ENCODE results near the gene SYDE2. TPM values are rescaled to one million over a fixed set of nuclear protein-coding genes. Genes with fewer than 3 reads are reported as not detected.
A peak's percentile ranks its signal among the peaks of the same experiment; 100 is the strongest.
"Not testable (repeated sequence)": the region's sequence is repeated elsewhere in the genome, so short reads cannot be mapped to it uniquely, and the experiment has no call there.

The SYDE2 gene
- total RNA-seq, 1 experiment from 2014 or later, result 19.9 TPM

DNA sequence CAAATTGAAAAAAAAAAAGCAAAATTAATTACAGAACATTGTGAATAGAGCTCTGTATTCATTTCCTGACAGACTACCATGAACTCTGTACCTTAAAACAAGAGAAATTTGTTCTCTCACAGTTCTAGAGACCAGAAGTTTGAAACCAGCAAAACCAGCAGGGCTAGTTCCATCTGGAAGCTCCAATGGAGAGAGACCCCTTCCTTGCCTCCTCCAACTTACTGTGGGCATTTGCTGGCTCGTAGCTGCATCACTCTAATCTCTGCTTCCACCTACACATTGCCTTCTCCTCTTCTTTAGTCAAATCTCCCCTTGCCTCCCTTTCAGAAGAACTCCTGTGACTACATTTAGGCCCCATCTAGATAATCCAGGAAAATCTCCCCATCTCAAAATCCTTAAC, 56.5 kb downstream of the SYDE2 start:
- peaks cover 31% of the 10 kb centered on the region for H3K4me1 Mint-ChIP-seq (ENCODE audit: low read depth, unreplicated experiment)
- no TSS peak for BruUV-seq (replicated peaks)

GRCh38 chr1:85142753-85143152, 58.1 kb downstream of the SYDE2 start:
- POLR2A ChIA-PET, result no interaction called here

More for the DNA sequence above, 56.5 kb downstream of the SYDE2 start:
- intact Hi-C loops (cut with micrococcal nuclease; ENCODE audit: unreplicated experiment), result loop anchor here (1.0 kb wide), 1 partner anchor 9 kb away; no protein-coding TSS in a partner anchor
- no peak for TF ChIP-seq CTCF (IDR thresholded peaks at IDR 0.05; ENCODE audit: insufficient read depth in 1 of 2, low read depth in 1 of 2, low read length in 1 of 2, severe bottlenecking in 1 of 2, unreplicated experiment in 1 of 2)
- H3K9me3 ChIP-seq, result no peaks in the 10 kb centered on the region
- Mint-ChIP-seq H3K36me3 (ENCODE audit: insufficient read depth, unreplicated experiment) (peaks cover 18% of the 10 kb centered on the region), H3K27me3 (ENCODE audit: insufficient read depth, unreplicated experiment) (no peaks in the 10 kb centered on the region), H3K4me3 (ENCODE audit: unreplicated experiment) (no peak overlapping the region), H3K9me3 (ENCODE audit: unreplicated experiment) (no peaks in the 10 kb centered on the region), H3K27ac (ENCODE audit: unreplicated experiment) (peak overlapping the region; percentile 67)
- no peak overlapping the region for H3K4me3 ChIP-seq (ENCODE audit: low read depth, low read length)
- no peaks in the 10 kb centered on the region for H3K27me3 ChIP-seq (replicated peaks; ENCODE audit: control insufficient read depth, insufficient read depth, low read length)
- DNase-seq, result peak; percentile 28 to 42
- H3K4me1 ChIP-seq, result peaks cover 25% of the 10 kb centered on the region
- no peaks in the 10 kb centered on the region for H3K36me3 ChIP-seq (ENCODE audit: control insufficient read depth, insufficient read depth, low read length)
- POLR2A ChIA-PET, result no interaction called here
- CTCF ChIA-PET, result interaction anchor here (0.6 to 1.4 kb wide), 2 partner anchors 22 to 110 kb away, joined by 3 to 6 read pairs; no protein-coding TSS in a partner anchor

DNA sequence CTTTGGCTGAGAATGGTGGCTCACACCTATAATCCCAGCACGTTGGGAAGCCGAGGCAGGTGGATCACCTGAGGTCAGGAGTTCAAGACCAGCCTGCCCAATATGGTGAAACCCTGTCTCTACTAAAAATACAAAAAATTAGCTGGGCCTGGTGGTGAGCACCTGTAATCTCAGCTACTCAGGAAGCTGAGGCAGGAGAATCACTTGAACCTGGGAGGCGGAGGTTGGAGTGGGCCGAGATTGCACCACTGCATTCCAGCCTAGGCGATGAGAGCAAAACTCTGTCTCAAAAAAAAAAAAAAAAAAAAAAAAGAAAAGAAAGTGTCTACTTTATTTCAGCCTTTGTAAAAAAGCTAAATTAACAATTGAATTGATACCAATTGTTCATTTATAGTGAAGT, 62.4 kb downstream of the SYDE2 start:
- H3K27me3 Mint-ChIP-seq (ENCODE audit: insufficient read depth, unreplicated experiment); intact Hi-C loops (cut with micrococcal nuclease; ENCODE audit: unreplicated experiment); CTCF ChIA-PET; H3K36me3 Mint-ChIP-seq (ENCODE audit: insufficient read depth, unreplicated experiment); H3K27me3 ChIP-seq (replicated peaks; ENCODE audit: control insufficient read depth, insufficient read depth, low read length); H3K9me3 Mint-ChIP-seq (ENCODE audit: unreplicated experiment); H3K4me3 Mint-ChIP-seq (ENCODE audit: unreplicated experiment); H3K4me3 ChIP-seq (ENCODE audit: low read depth, low read length); H3K36me3 ChIP-seq (ENCODE audit: control insufficient read depth, insufficient read depth, low read length); DNase-seq; H3K4me1 Mint-ChIP-seq (ENCODE audit: low read depth, unreplicated experiment); H3K27ac Mint-ChIP-seq (ENCODE audit: unreplicated experiment); H3K9me3 ChIP-seq; BruUV-seq (replicated peaks); POLR2A ChIA-PET: not testable (repeated sequence)
- peaks cover 27% of the 10 kb centered on the region for H3K4me1 ChIP-seq

More at GRCh38 chr1:85142753-85143152, 58.1 kb downstream of the SYDE2 start:
- no peaks in the 10 kb centered on the region for H3K27me3 Mint-ChIP-seq (ENCODE audit: insufficient read depth, unreplicated experiment)
- no peak for TF ChIP-seq CTCF (IDR thresholded peaks at IDR 0.05; ENCODE audit: insufficient read depth in 1 of 2, low read depth in 1 of 2, low read length in 1 of 2, severe bottlenecking in 1 of 2, unreplicated experiment in 1 of 2)
- H3K36me3 ChIP-seq (ENCODE audit: control insufficient read depth, insufficient read depth, low read length), result no peaks in the 10 kb centered on the region
- no peak overlapping the region for H3K27ac Mint-ChIP-seq (ENCODE audit: unreplicated experiment)
- peaks cover 25% of the 10 kb centered on the region for H3K4me1 ChIP-seq
- no peak overlapping the region for H3K4me3 ChIP-seq (ENCODE audit: low read depth, low read length)
- BruUV-seq (replicated peaks), result no TSS peak
- no peak overlapping the region for H3K4me3 Mint-ChIP-seq (ENCODE audit: unreplicated experiment)
- intact Hi-C loops (cut with micrococcal nuclease; ENCODE audit: unreplicated experiment), result no loop called here
- H3K9me3 ChIP-seq, result no peaks in the 10 kb centered on the region
- CTCF ChIA-PET, result no interaction called here
- no peaks in the 10 kb centered on the region for H3K27me3 ChIP-seq (replicated peaks; ENCODE audit: control insufficient read depth, insufficient read depth, low read length)
- DNase-seq, result no peak
- H3K9me3 Mint-ChIP-seq (ENCODE audit: unreplicated experiment), result no peaks in the 10 kb centered on the region
- peaks cover 18% of the 10 kb centered on the region for H3K36me3 Mint-ChIP-seq (ENCODE audit: insufficient read depth, unreplicated experiment)
- peaks cover 26% of the 10 kb centered on the region for H3K4me1 Mint-ChIP-seq (ENCODE audit: low read depth, unreplicated experiment)

- TF ChIP-seq CTCF (IDR thresholded peaks at IDR 0.05; ENCODE audit: insufficient read depth in 1 of 2, low read depth in 1 of 2, low read length in 1 of 2, severe bottlenecking in 1 of 2, unreplicated experiment in 1 of 2), result no peak
- no peaks in the 10 kb centered on the region for H3K36me3 Mint-ChIP-seq (ENCODE audit: insufficient read depth, unreplicated experiment)
- H3K4me1 ChIP-seq, result peaks cover 27% of the 10 kb centered on the region
- DNase-seq, result peak; percentile 30 to 35
- ChIA-PET POLR2A (no interaction called here), CTCF (no interaction called here)
- no peak overlapping the region for H3K4me3 ChIP-seq (ENCODE audit: low read depth, low read length)
- intact Hi-C loops (cut with micrococcal nuclease; ENCODE audit: unreplicated experiment), result no loop called here
- H3K4me1 Mint-ChIP-seq (ENCODE audit: low read depth, unreplicated experiment), result no peaks in the 10 kb centered on the region
- no peaks in the 10 kb centered on the region for H3K9me3 Mint-ChIP-seq (ENCODE audit: unreplicated experiment)
- H3K27me3 Mint-ChIP-seq (ENCODE audit: insufficient read depth, unreplicated experiment), result no peaks in the 10 kb centered on the region
- no peak overlapping the region for H3K4me3 Mint-ChIP-seq (ENCODE audit: unreplicated experiment)
- no peak overlapping the region for H3K27ac Mint-ChIP-seq (ENCODE audit: unreplicated experiment)
- no TSS peak for BruUV-seq (replicated peaks)
- H3K9me3 ChIP-seq, result no peaks in the 10 kb centered on the region
- H3K27me3 ChIP-seq (replicated peaks; ENCODE audit: control insufficient read depth, insufficient read depth, low read length), result no peaks in the 10 kb centered on the region
- no peaks in the 10 kb centered on the region for H3K36me3 ChIP-seq (ENCODE audit: control insufficient read depth, insufficient read depth, low read length)
Observed at GRCh38 chr1:85137660-85138059, 63.2 kb downstream of the SYDE2 start.
